ENCODE results near the gene HAUS7. TPM values are rescaled to one million over a fixed set of nuclear protein-coding genes. Genes with fewer than 3 reads are reported as not detected.

The HAUS7 gene
- total RNA-seq, 1 donor from 2014 or later: 23.0 TPM

- TF ChIP-seq CTCF (IDR thresholded peaks at IDR 0.05): no peak
- Histone ChIP-seq H3K9me3 (no peaks in the 10 kb centered on the region), H3K27ac (no peak overlapping the region), H3K4me3 (no peak overlapping the region), H3K27me3 (no peaks in the 10 kb centered on the region), H3K4me1 (no peaks in the 10 kb centered on the region), H3K36me3 (no peaks in the 10 kb centered on the region)
- ATAC-seq (no peak), DNase-seq (no peak)
- intact Hi-C loops (cut with DNase I): no loop called here
Measured at GRCh38 chrX:153447581-153447960, 22.8 kb downstream of the HAUS7 start.

GRCh38 chrX:153446950-153447580, 23.3 kb downstream of the HAUS7 start:
- intact Hi-C loops (cut with DNase I): no loop called here
- no peaks in the 10 kb centered on the region for H3K27me3 ChIP-seq
- DNase-seq: no peak
- no peaks in the 10 kb centered on the region for H3K36me3 ChIP-seq
- no peak for TF ChIP-seq CTCF (IDR thresholded peaks at IDR 0.05)
- H3K4me3 ChIP-seq: no peak overlapping the region
- no peaks in the 10 kb centered on the region for H3K4me1 ChIP-seq
- no peak overlapping the region for H3K27ac ChIP-seq
- ATAC-seq: no peak
- no peaks in the 10 kb centered on the region for H3K9me3 ChIP-seq

- intact Hi-C loops (cut with DNase I): no loop called here
- TF ChIP-seq CTCF (IDR thresholded peaks at IDR 0.05): no peak
- H3K9me3 ChIP-seq: no peaks in the 10 kb centered on the region
- H3K4me1 ChIP-seq: no peaks in the 10 kb centered on the region
- ATAC-seq: no peak
- H3K36me3 ChIP-seq: no peaks in the 10 kb centered on the region
- no peak for DNase-seq
- no peaks in the 10 kb centered on the region for H3K27me3 ChIP-seq
- no peak overlapping the region for H3K4me3 ChIP-seq
- H3K27ac ChIP-seq: no peak overlapping the region
Measured at GRCh38 chrX:153446636-153446936, 23.8 kb downstream of the HAUS7 start.

GRCh38 chrX:153445856-153446635, 24.3 kb downstream of the HAUS7 start, which contains the start of gene TREX2:
Gene TREX2 (minus strand): TSS chrX:153446056. CDS start chrX:153445430, 626 bp downstream.
- ATAC-seq: no peak
- H3K27me3 ChIP-seq: no peaks in the 10 kb centered on the region
- H3K27ac ChIP-seq: no peak within 1 kb of the TSS
- intact Hi-C loops (cut with DNase I): no loop called here
- H3K36me3 ChIP-seq: no peaks in the 10 kb centered on the region
- H3K4me1 ChIP-seq: no peaks in the 10 kb centered on the region
- no peaks in the 10 kb centered on the region for H3K9me3 ChIP-seq
- no peak within 1 kb of the TSS for H3K4me3 ChIP-seq
- no peak for TF ChIP-seq CTCF (IDR thresholded peaks at IDR 0.05)
- no peak for DNase-seq

- no peak overlapping the region for H3K4me3 ChIP-seq
- no peak for ATAC-seq
- H3K4me1 ChIP-seq: no peaks in the 10 kb centered on the region
- no peak for TF ChIP-seq CTCF (IDR thresholded peaks at IDR 0.05)
- intact Hi-C loops (cut with DNase I): no loop called here
- no peaks in the 10 kb centered on the region for H3K27me3 ChIP-seq
- no peaks in the 10 kb centered on the region for H3K36me3 ChIP-seq
- H3K27ac ChIP-seq: no peak overlapping the region
- H3K9me3 ChIP-seq: no peaks in the 10 kb centered on the region
- DNase-seq: no peak
Measured at GRCh38 chrX:153445106-153445855, 25.1 kb downstream of the HAUS7 start.
